Vagina (tissue), 2 donors: ENCODE measurements around the gene NFASC. TPM values are rescaled to one million over a fixed set of nuclear protein-coding genes. Genes with fewer than 3 reads are reported as not detected.

Experiments
- DNase-seq, 2 donors: peaks; one replicate each; pipeline ENCODE4 v3.0.0-alpha.2; 2017; ENCODE audit errors: extremely low spot score in 2 of 2
- H3K27ac ChIP-seq: fragments of 200-600 bp; sonication (generic); one replicate; pipeline ENCODE4 v1.5.1; 2019
- H3K27me3 ChIP-seq: fragments of 200-600 bp; sonication (generic); one replicate; pipeline ENCODE4 v1.5.1; 2019
- H3K36me3 ChIP-seq, 2 donors: fragments of 200-600 bp; sonication (generic); one replicate each; pipeline ENCODE4 v1.5.1; 2017 to 2019
- H3K4me1 ChIP-seq: fragments of 200-600 bp; sonication (generic); one replicate; pipeline ENCODE4 v1.5.1; 2019
- H3K4me3 ChIP-seq, 2 donors: fragments of 200-600 bp; sonication (generic); 1 replicate in 1 of 2; 2 replicates in 1 of 2; pipeline ENCODE4 v1.5.1; 2016 to 2019
- H3K9me3 ChIP-seq: fragments of 200-600 bp; sonication (generic); one replicate; pipeline ENCODE4 v1.5.1; 2019
- POLR2A ChIP-seq, 2 donors: fragments of 450-650 bp; IDR thresholded peaks; one replicate each; pipeline ENCODE4 v1.6.1; 2017; ENCODE audit warnings: antibody characterized with exemption in 2 of 2, mild to moderate bottlenecking in 2 of 2, moderate library complexity in 2 of 2
- POLR2AphosphoS5 ChIP-seq, 2 donors: sonication (generic); formaldehyde crosslinking; IDR thresholded peaks; one replicate each; pipeline ENCODE4 v1.9.0; 2017; ENCODE audit warnings: antibody characterized with exemption in 2 of 2, mild to moderate bottlenecking in 2 of 2, low read depth in 1 of 2; ENCODE audit not compliant: insufficient read depth in 1 of 2
- intact Hi-C: fragments of 100-400 bp; cut with DNase I; formaldehyde crosslinking; loops from one replicate; pipeline ENCODE4 v1.15.1; 2023
- total RNA-seq: library from RNA; depleted of rRNA; stranded (reverse); fragments of >200 nt; gene quantifications from one replicate; pipeline ENCODE4 v1.2.3, GENCODE V29; 2016
- TF ChIP-seq, protein P1 (sequence below), 3 experiments: fragments of 450-650 bp in 2 of 3; fragments of 200-600 bp in 1 of 3; sonication (generic) in 1 of 3; IDR thresholded peaks; one replicate each; pipeline ENCODE4 v1.5.1; 2017 to 2019; ENCODE audit warnings: antibody characterized with exemption in 3 of 3, mild to moderate bottlenecking in 2 of 3, moderate library complexity in 2 of 3

NFASC gene
- total RNA-seq, 1 donor from 2014 or later = 23.3 TPM

DNA sequence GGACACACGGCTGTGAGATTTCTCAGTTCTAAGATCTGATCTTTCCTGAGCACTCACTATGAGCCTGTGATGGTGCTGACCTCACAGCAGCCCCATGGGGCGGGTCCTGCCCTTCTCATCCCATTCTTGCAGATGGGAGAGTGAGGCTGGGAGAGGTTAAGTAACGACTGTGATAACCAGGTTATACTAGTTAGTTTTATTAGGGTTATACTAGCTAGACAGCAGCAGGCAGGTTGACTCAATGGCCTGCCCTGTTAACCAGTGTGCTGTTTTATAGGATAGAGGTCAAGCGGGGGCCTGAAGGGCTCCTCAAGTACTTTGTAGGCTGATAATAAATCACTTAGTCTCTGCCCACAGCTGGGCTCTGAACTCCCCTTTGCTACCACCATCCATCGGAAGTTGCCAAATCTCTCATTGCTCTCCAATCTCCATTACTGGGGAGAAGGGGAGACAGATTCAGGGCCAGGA is 177.1 kb downstream of the NFASC start:
- no peak for DNase-seq
- H3K27me3 ChIP-seq = no peaks in the 10 kb centered on the region
- H3K36me3 ChIP-seq = no peaks in the 10 kb centered on the region
- H3K4me3 ChIP-seq = no peak overlapping the region
- H3K27ac ChIP-seq = no peak overlapping the region
- no peaks in the 10 kb centered on the region for H3K9me3 ChIP-seq
- H3K4me1 ChIP-seq = no peaks in the 10 kb centered on the region
- TF ChIP-seq POLR2AphosphoS5 (IDR thresholded peaks at IDR 0.05; ENCODE audit: insufficient read depth in 1 of 2, low read depth in 1 of 2) = no peak
- TF ChIP-seq, protein P1, sequence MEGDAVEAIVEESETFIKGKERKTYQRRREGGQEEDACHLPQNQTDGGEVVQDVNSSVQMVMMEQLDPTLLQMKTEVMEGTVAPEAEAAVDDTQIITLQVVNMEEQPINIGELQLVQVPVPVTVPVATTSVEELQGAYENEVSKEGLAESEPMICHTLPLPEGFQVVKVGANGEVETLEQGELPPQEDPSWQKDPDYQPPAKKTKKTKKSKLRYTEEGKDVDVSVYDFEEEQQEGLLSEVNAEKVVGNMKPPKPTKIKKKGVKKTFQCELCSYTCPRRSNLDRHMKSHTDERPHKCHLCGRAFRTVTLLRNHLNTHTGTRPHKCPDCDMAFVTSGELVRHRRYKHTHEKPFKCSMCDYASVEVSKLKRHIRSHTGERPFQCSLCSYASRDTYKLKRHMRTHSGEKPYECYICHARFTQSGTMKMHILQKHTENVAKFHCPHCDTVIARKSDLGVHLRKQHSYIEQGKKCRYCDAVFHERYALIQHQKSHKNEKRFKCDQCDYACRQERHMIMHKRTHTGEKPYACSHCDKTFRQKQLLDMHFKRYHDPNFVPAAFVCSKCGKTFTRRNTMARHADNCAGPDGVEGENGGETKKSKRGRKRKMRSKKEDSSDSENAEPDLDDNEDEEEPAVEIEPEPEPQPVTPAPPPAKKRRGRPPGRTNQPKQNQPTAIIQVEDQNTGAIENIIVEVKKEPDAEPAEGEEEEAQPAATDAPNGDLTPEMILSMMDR (IDR thresholded peaks at IDR 0.05) = no peak
- no peak for TF ChIP-seq POLR2A (IDR thresholded peaks at IDR 0.05)
- intact Hi-C loops = no loop called here

DNA sequence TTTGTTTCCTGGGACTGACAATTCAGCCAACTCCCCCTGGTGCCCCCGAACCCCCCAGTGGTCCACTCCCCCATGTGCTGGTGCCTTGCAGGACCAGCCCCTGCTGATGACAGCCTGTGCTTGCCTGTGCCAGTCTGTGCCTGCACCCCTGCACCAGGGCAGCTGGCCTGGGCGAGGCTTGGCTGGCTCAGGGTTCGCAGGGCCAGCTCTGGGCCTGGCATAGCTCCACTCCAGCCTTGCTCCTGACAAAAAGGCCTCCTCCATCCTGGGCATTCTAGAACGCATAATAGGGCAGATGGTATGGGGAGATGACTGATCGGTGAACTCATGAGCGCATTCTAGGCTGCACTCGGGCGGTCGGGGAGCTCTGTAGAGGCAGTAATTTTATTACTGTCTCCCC is 177.7 kb downstream of the NFASC start:
- DNase-seq = no peak
- H3K36me3 ChIP-seq = no peaks in the 10 kb centered on the region
- H3K9me3 ChIP-seq = no peaks in the 10 kb centered on the region
- TF ChIP-seq POLR2AphosphoS5 (IDR thresholded peaks at IDR 0.05; ENCODE audit: insufficient read depth in 1 of 2, low read depth in 1 of 2) (no peak), POLR2A (IDR thresholded peaks at IDR 0.05) (no peak)
- TF ChIP-seq, protein P1 (IDR thresholded peaks at IDR 0.05) = no peak
- H3K27ac ChIP-seq = no peak overlapping the region
- H3K27me3 ChIP-seq = no peaks in the 10 kb centered on the region
- intact Hi-C loops = no loop called here
- H3K4me3 ChIP-seq = no peak overlapping the region
- no peaks in the 10 kb centered on the region for H3K4me1 ChIP-seq

DNA sequence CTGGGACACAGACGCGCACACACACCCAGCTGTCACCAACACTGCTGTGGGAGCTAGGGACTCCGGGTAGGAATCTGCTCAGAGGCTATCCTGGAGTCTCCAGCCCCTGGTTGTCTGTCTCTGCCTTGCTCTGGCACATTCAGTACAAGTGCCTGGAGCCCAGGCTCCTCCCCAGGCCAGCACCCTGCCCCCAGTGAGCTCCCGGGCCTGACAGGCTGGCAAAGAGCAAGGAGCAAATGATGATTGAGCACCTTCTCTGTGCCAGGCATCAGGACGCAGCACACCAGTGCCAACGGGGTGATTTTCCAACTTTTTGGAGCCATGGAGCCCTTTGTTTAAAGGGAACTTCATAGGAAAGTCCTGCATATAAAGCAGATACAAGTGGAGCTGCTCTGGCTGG is 178.8 kb downstream of the NFASC start:
- intact Hi-C loops = no loop called here
- no peak for DNase-seq
- TF ChIP-seq POLR2A (IDR thresholded peaks at IDR 0.05) = no peak
- TF ChIP-seq, protein P1 (IDR thresholded peaks at IDR 0.05) = no peak
- TF ChIP-seq POLR2AphosphoS5 (IDR thresholded peaks at IDR 0.05; ENCODE audit: insufficient read depth in 1 of 2, low read depth in 1 of 2) = no peak
- Histone ChIP-seq H3K9me3 (no peaks in the 10 kb centered on the region), H3K27me3 (no peaks in the 10 kb centered on the region), H3K4me3 (no peak overlapping the region), H3K4me1 (no peaks in the 10 kb centered on the region), H3K36me3 (no peaks in the 10 kb centered on the region), H3K27ac (no peak overlapping the region)

DNA sequence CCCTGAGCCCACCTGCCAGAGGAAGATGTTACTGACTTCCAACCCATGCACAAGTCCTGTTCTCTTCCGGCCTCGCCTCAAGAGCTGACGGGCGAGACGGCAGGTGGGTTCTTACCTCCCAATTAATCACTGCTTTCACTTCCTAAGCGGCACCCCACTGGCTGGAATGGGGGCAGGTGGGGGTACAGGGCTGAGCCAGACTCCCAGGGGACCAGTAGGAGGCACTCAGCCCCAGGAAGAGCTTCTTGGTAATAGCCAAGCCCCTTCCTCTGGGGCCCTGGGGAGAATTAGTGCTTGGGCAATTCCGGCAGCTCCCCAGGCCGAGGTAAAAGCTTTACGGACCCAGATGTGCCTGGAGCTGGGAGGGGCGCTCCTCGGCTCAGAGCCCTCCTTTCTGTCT is 182.0 kb downstream of the NFASC start:
- intact Hi-C loops = loop anchor here (10.0 kb wide), 1 partner anchor 248 kb away; no protein-coding TSS in a partner anchor
- Histone ChIP-seq H3K27me3 (no peaks in the 10 kb centered on the region), H3K9me3 (no peaks in the 10 kb centered on the region), H3K27ac (no peak overlapping the region), H3K4me1 (no peaks in the 10 kb centered on the region), H3K4me3 (no peak overlapping the region), H3K36me3 (no peaks in the 10 kb centered on the region)
- no peak for DNase-seq
- TF ChIP-seq, protein P1 (IDR thresholded peaks at IDR 0.05) = no peak
- no peak for TF ChIP-seq POLR2AphosphoS5 (IDR thresholded peaks at IDR 0.05; ENCODE audit: insufficient read depth in 1 of 2, low read depth in 1 of 2)
- no peak for TF ChIP-seq POLR2A (IDR thresholded peaks at IDR 0.05)

DNA sequence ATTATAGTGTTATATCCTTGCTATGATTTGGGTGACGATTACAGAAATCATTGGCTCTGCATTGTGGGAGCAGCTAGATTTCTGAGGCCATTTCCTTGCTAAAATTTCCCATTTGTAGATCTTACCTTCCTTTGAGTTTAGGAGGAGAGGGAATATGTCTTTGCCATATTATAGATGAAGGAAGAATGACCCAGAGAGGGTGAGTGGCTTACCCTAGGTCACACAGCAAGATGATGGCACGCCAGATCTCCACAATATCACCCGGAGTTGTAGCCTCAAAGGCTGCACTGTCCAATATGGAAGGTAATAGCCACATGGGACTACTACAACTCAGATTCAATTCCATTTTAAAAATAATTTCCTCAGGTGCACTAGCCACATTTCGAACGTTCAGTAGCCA is 182.6 kb downstream of the NFASC start:
- no peak overlapping the region for H3K4me3 ChIP-seq
- no peak for DNase-seq
- H3K27me3 ChIP-seq = no peaks in the 10 kb centered on the region
- no peaks in the 10 kb centered on the region for H3K4me1 ChIP-seq
- intact Hi-C loops = loop anchor here (10.0 kb wide), 1 partner anchor 248 kb away; no protein-coding TSS in a partner anchor
- H3K27ac ChIP-seq = no peak overlapping the region
- TF ChIP-seq, protein P1 (IDR thresholded peaks at IDR 0.05) = no peak
- TF ChIP-seq POLR2AphosphoS5 (IDR thresholded peaks at IDR 0.05; ENCODE audit: insufficient read depth in 1 of 2, low read depth in 1 of 2) (no peak), POLR2A (IDR thresholded peaks at IDR 0.05) (no peak)
- no peaks in the 10 kb centered on the region for H3K36me3 ChIP-seq
- no peaks in the 10 kb centered on the region for H3K9me3 ChIP-seq
